Right lung (tissue), 10 donors: ENCODE measurements around the gene ATOX1. TPM values are rescaled to one million over a fixed set of nuclear protein-coding genes. Genes with fewer than 3 reads are reported as not detected.
"Not testable (repeated sequence)": the region's sequence is repeated elsewhere in the genome, so short reads cannot be mapped to it uniquely, and the experiment has no call there.

Source experiments
- DNase-seq, 2 donors: peaks; one replicate each; pipeline ENCODE4 v3.0.0-alpha.2; 2013
- long read RNA-seq, 8 donors: transcript quantifications; one replicate each; lab custom pipeline, GENCODE V29; 2026
- polyA plus RNA-seq, 5 donors: library from polyadenylated mRNA; unstranded; fragments of 120-200 nt; gene quantifications; one replicate each; pipeline versions ENCODE4 v1.2.1 to v1.2.3, GENCODE V29; 2013; ENCODE audit warnings: inconsistent platforms in 1 of 5, low replicate concordance in 1 of 5; ENCODE audit not compliant: insufficient read length in 5 of 5, insufficient read depth in 1 of 5

Gene ATOX1
- 10 to 100 TPM; 61.5 to 75.1 (median 63.0) TPM for polyA plus RNA-seq
- long read RNA-seq, donor 1, transcript ATOX1-205 (3 exons, 724 nt): minor isoform, 6 of 153 reads
- long read RNA-seq, donor 1, transcript ATOX1-204 (2 exons, 423 nt): minor isoform, 7 of 153 reads
- long read RNA-seq, donor 1, transcript ATOX1-201 (4 exons, 488 nt): major isoform, 81 of 153 reads
- long read RNA-seq, donor 1, partial matches to known transcripts: 21 of 153 reads
- long read RNA-seq, donor 1, other reads (novel, unspliced or antisense): 36 of 153 reads
- long read RNA-seq, donor 2, transcript ATOX1-204 (2 exons, 423 nt): minor isoform, 7 of 57 reads
- long read RNA-seq, donor 2, transcript ATOX1-201 (4 exons, 488 nt): major isoform, 46 of 57 reads
- long read RNA-seq, donor 2, partial matches to known transcripts: 0 of 57 reads
- long read RNA-seq, donor 2, other reads (novel, unspliced or antisense): 0 of 57 reads
- long read RNA-seq, donor 3, transcript ATOX1-205 (3 exons, 724 nt): minor isoform, 5 of 148 reads
- long read RNA-seq, donor 3, transcript ATOX1-204 (2 exons, 423 nt): minor isoform, 6 of 148 reads
- long read RNA-seq, donor 3, transcript ATOX1-201 (4 exons, 488 nt): major isoform, 58 of 148 reads
- long read RNA-seq, donor 3, partial matches to known transcripts: 49 of 148 reads
- long read RNA-seq, donor 3, other reads (novel, unspliced or antisense): 29 of 148 reads
- long read RNA-seq, donor 4, transcript ATOX1-201 (4 exons, 488 nt): major isoform, 30 of 39 reads
- long read RNA-seq, donor 4, transcript ATOX1-205 (3 exons, 724 nt): minor isoform, 9 of 39 reads
- long read RNA-seq, donor 4, partial matches to known transcripts: 0 of 39 reads
- long read RNA-seq, donor 4, other reads (novel, unspliced or antisense): 0 of 39 reads
- long read RNA-seq, donor 5, transcript ATOX1-205 (3 exons, 724 nt): minor isoform, 5 of 259 reads
- long read RNA-seq, donor 5, transcript ATOX1-201 (4 exons, 488 nt): major isoform, 99 of 259 reads
- long read RNA-seq, donor 5, transcript ATOX1-204 (2 exons, 423 nt): minor isoform, 9 of 259 reads
- long read RNA-seq, donor 5, partial matches to known transcripts: 118 of 259 reads
- long read RNA-seq, donor 5, other reads (novel, unspliced or antisense): 24 of 259 reads
- long read RNA-seq, donor 6, transcript ATOX1-201 (4 exons, 488 nt): major isoform, 86 of 113 reads
- long read RNA-seq, donor 6, transcript ATOX1-204 (2 exons, 423 nt): minor isoform, 5 of 113 reads
- long read RNA-seq, donor 6, transcript ATOX1-205 (3 exons, 724 nt): minor isoform, 6 of 113 reads
- long read RNA-seq, donor 6, partial matches to known transcripts: 10 of 113 reads
- long read RNA-seq, donor 6, other reads (novel, unspliced or antisense): 5 of 113 reads
- long read RNA-seq, donor 7, transcript ATOX1-205 (3 exons, 724 nt): minor isoform, 8 of 65 reads
- long read RNA-seq, donor 7, transcript ATOX1-201 (4 exons, 488 nt): major isoform, 55 of 65 reads
- long read RNA-seq, donor 7, partial matches to known transcripts: 0 of 65 reads
- long read RNA-seq, donor 7, other reads (novel, unspliced or antisense): 0 of 65 reads
- long read RNA-seq, donor 8, transcript ATOX1-201 (4 exons, 488 nt): major isoform, 35 of 166 reads
- long read RNA-seq, donor 8, partial matches to known transcripts: 118 of 166 reads
- long read RNA-seq, donor 8, other reads (novel, unspliced or antisense): 10 of 166 reads

- peak; percentile 90 to 92 for DNase-seq
Measured at GRCh38 chr5:151758430-151759241, at the start of gene ATOX1. ATOX1 (minus strand) TSS chr5:151758631; CDS start chr5:151758551, 80 bp downstream.

GRCh38 chr5:151805414-151806223 is 47.2 kb upstream of the ATOX1 start:
- peak; percentile 54 to 58 for DNase-seq

- DNase-seq: no peak
Measured at GRCh38 chr5:151800532-151800931, 42.1 kb upstream of the ATOX1 start.

GRCh38 chr5:151799407-151799806 is 41.0 kb upstream of the ATOX1 start:
- DNase-seq: no peak

GRCh38 chr5:151798674-151799073 is 40.2 kb upstream of the ATOX1 start:
- DNase-seq: no peak

GRCh38 chr5:151795426-151795825 is 37.0 kb upstream of the ATOX1 start:
- DNase-seq: no peak

- no peak for DNase-seq
Measured at GRCh38 chr5:151793358-151793757, 34.9 kb upstream of the ATOX1 start.

- no peak for DNase-seq
Measured at GRCh38 chr5:151787817-151788216, 29.4 kb upstream of the ATOX1 start.

- no peak for DNase-seq
Measured at GRCh38 chr5:151786468-151786867, 28.0 kb upstream of the ATOX1 start.

- DNase-seq: no peak
Measured at GRCh38 chr5:151784141-151784540, 25.7 kb upstream of the ATOX1 start.

GRCh38 chr5:151783664-151784063 is 25.2 kb upstream of the ATOX1 start:
- DNase-seq: not testable (repeated sequence)

GRCh38 chr5:151781201-151781600 is 22.8 kb upstream of the ATOX1 start:
- DNase-seq: no peak

- DNase-seq: no peak
Measured at GRCh38 chr5:151780348-151780747, 21.9 kb upstream of the ATOX1 start.

GRCh38 chr5:151779531-151780125 is 21.2 kb upstream of the ATOX1 start:
- DNase-seq: no peak

GRCh38 chr5:151775025-151775606 is 16.7 kb upstream of the ATOX1 start:
- no peak for DNase-seq

GRCh38 chr5:151773951-151774350 is 15.5 kb upstream of the ATOX1 start:
- DNase-seq: no peak

- DNase-seq: no peak
Measured at GRCh38 chr5:151772846-151773561, 14.6 kb upstream of the ATOX1 start.
